Duodenal mucosa (tissue), 2 donors: ENCODE measurements around the gene MYO5B.

Experiments
- H3K27ac ChIP-seq: one replicate; pipeline ENCODE4 v1.7.0; 2013; ENCODE audit warnings: low read depth, low read length
- H3K27me3 ChIP-seq, 2 donors: one replicate each; pipeline ENCODE4 v1.7.0; 2013; ENCODE audit warnings: low read length in 2 of 2, control low read depth in 1 of 2; ENCODE audit not compliant: insufficient read depth in 2 of 2, control insufficient read depth in 1 of 2
- H3K36me3 ChIP-seq, 2 donors: one replicate each; pipeline ENCODE4 v1.7.0; 2013; ENCODE audit warnings: low read length in 2 of 2, control low read depth in 1 of 2; ENCODE audit not compliant: insufficient read depth in 2 of 2, control insufficient read depth in 1 of 2
- H3K4me1 ChIP-seq, 2 donors: one replicate each; pipeline ENCODE4 v1.7.0; 2013; ENCODE audit warnings: low read length in 2 of 2, control low read depth in 1 of 2; ENCODE audit not compliant: insufficient read depth in 2 of 2, control insufficient read depth in 1 of 2
- H3K4me3 ChIP-seq, 2 donors: one replicate each; pipeline ENCODE4 v1.7.0; 2013; ENCODE audit warnings: low read length in 2 of 2, low read depth in 1 of 2
- H3K9ac ChIP-seq, 2 donors: one replicate each; pipeline ENCODE4 v1.7.0; 2013; ENCODE audit warnings: low read length in 2 of 2, low read depth in 1 of 2
- H3K9me3 ChIP-seq, 2 donors: one replicate each; pipeline ENCODE4 v1.7.0; 2013; ENCODE audit warnings: low read length in 2 of 2, control low read depth in 1 of 2; ENCODE audit not compliant: control insufficient read depth in 1 of 2

MYO5B gene

GRCh38 chr18:49876536-49876935, 318.4 kb downstream of the MYO5B start:
- Histone ChIP-seq H3K27ac (no peak overlapping the region), H3K4me3 (no peak overlapping the region), H3K27me3 (no peaks in the 10 kb centered on the region), H3K36me3 (peaks cover 17 to 73% of the 10 kb centered on the region in 2 donors), H3K9ac (no peak overlapping the region), H3K9me3 (no peaks in the 10 kb centered on the region), H3K4me1 (no peaks in the 10 kb centered on the region)

- Histone ChIP-seq H3K9me3 (no peaks in the 10 kb centered on the region), H3K36me3 (peaks cover 18 to 74% of the 10 kb centered on the region in 2 donors), H3K27me3 (no peaks in the 10 kb centered on the region)
These were observed 319.2 kb downstream of the MYO5B start for GRCh38 chr18:49875783-49876182.

GRCh38 chr18:49875155-49875554, 319.8 kb downstream of the MYO5B start:
- peaks cover 17 to 73% of the 10 kb centered on the region in 2 donors for H3K36me3 ChIP-seq
- no peak overlapping the region for H3K9ac ChIP-seq
- H3K27me3 ChIP-seq: no peaks in the 10 kb centered on the region
- H3K4me1 ChIP-seq: no peaks in the 10 kb centered on the region
- H3K9me3 ChIP-seq: no peaks in the 10 kb centered on the region
- H3K27ac ChIP-seq: no peak overlapping the region
- no peak overlapping the region for H3K4me3 ChIP-seq

More at GRCh38 chr18:49875783-49876182, 319.2 kb downstream of the MYO5B start:
- no peaks in the 10 kb centered on the region for H3K4me1 ChIP-seq
- no peak overlapping the region for H3K9ac ChIP-seq
- H3K4me3 ChIP-seq: no peak overlapping the region
- H3K27ac ChIP-seq: no peak overlapping the region

GRCh38 chr18:49874238-49874637, 320.7 kb downstream of the MYO5B start:
- Histone ChIP-seq H3K36me3 (peaks cover 11 to 66% of the 10 kb centered on the region in 2 donors), H3K4me3 (no peak overlapping the region), H3K4me1 (no peaks in the 10 kb centered on the region), H3K9me3 (no peaks in the 10 kb centered on the region), H3K27me3 (no peaks in the 10 kb centered on the region), H3K9ac (no peak overlapping the region), H3K27ac (no peak overlapping the region)

- Histone ChIP-seq H3K27ac (no peak overlapping the region), H3K36me3 (peaks cover 6 to 40% of the 10 kb centered on the region in 2 donors), H3K9me3 (no peaks in the 10 kb centered on the region), H3K4me3 (no peak overlapping the region), H3K9ac (no peak overlapping the region), H3K27me3 (no peaks in the 10 kb centered on the region), H3K4me1 (peaks cover 0 to 5% of the 10 kb centered on the region in 2 donors)
These were observed 325.6 kb downstream of the MYO5B start for GRCh38 chr18:49869354-49869753.

GRCh38 chr18:49866680-49867079, 328.3 kb downstream of the MYO5B start:
- peaks cover 5 to 29% of the 10 kb centered on the region in 2 donors for H3K36me3 ChIP-seq
- no peaks in the 10 kb centered on the region for H3K9me3 ChIP-seq
- H3K4me3 ChIP-seq: no peak overlapping the region
- H3K27ac ChIP-seq: no peak overlapping the region
- no peaks in the 10 kb centered on the region for H3K27me3 ChIP-seq
- no peak overlapping the region for H3K9ac ChIP-seq
- H3K4me1 ChIP-seq: peaks cover 3 to 6% of the 10 kb centered on the region in 2 donors

GRCh38 chr18:49865401-49865800, 329.5 kb downstream of the MYO5B start:
- no peak overlapping the region for H3K4me3 ChIP-seq
- H3K9ac ChIP-seq: no peak overlapping the region
- H3K9me3 ChIP-seq: no peaks in the 10 kb centered on the region
- no peaks in the 10 kb centered on the region for H3K27me3 ChIP-seq
- H3K36me3 ChIP-seq: peaks cover 3 to 26% of the 10 kb centered on the region in 2 donors
- H3K4me1 ChIP-seq: peaks cover 12 to 18% of the 10 kb centered on the region in 2 donors
- no peak overlapping the region for H3K27ac ChIP-seq

- no peaks in the 10 kb centered on the region for H3K9me3 ChIP-seq
- H3K4me1 ChIP-seq: peaks cover 24 to 30% of the 10 kb centered on the region in 2 donors
- no peaks in the 10 kb centered on the region for H3K27me3 ChIP-seq
- H3K27ac ChIP-seq: no peak overlapping the region
- H3K36me3 ChIP-seq: peaks cover 3 to 26% of the 10 kb centered on the region in 2 donors
- H3K4me3 ChIP-seq: no peak overlapping the region
- no peak overlapping the region for H3K9ac ChIP-seq
These were observed 331.0 kb downstream of the MYO5B start for GRCh38 chr18:49863769-49864621.

- no peaks in the 10 kb centered on the region for H3K27me3 ChIP-seq
- H3K36me3 ChIP-seq: peaks cover 3 to 18% of the 10 kb centered on the region in 2 donors
- H3K27ac ChIP-seq: no peak overlapping the region
- H3K9me3 ChIP-seq: no peaks in the 10 kb centered on the region
- peaks cover 30 to 34% of the 10 kb centered on the region in 2 donors for H3K4me1 ChIP-seq
- no peak overlapping the region for H3K9ac ChIP-seq
- H3K4me3 ChIP-seq: no peak overlapping the region
These were observed 332.1 kb downstream of the MYO5B start for GRCh38 chr18:49862656-49863385.

- Histone ChIP-seq H3K4me1 (peaks cover 34 to 43% of the 10 kb centered on the region in 2 donors), H3K9me3 (no peaks in the 10 kb centered on the region), H3K27ac (no peak overlapping the region), H3K9ac (no peak overlapping the region), H3K36me3 (peaks cover 0 to 16% of the 10 kb centered on the region in 2 donors), H3K27me3 (no peaks in the 10 kb centered on the region), H3K4me3 (no peak overlapping the region)
These were observed 333.3 kb downstream of the MYO5B start for GRCh38 chr18:49861659-49862058.
